GM21526 (cell line): ENCODE measurements around the gene CCR6.

ENCODE experiments used
- ATAC-seq: cut with Tn5 transposase; IDR thresholded peaks from one replicate; pipeline ENCODE4 v1.9.1; 2021; ENCODE audit warnings: moderate library complexity; ENCODE audit not compliant: unreplicated experiment, low FRiP score

Gene CCR6

GRCh38 chr6:167097770-167098169 lies 25.1 kb upstream of the CCR6 start:
- ATAC-seq: no peak

GRCh38 chr6:167098825-167099225 lies 24.1 kb upstream of the CCR6 start:
- no peak for ATAC-seq

- ATAC-seq: no peak
These were observed 23.2 kb upstream of the CCR6 start for GRCh38 chr6:167099707-167100106.

DNA sequence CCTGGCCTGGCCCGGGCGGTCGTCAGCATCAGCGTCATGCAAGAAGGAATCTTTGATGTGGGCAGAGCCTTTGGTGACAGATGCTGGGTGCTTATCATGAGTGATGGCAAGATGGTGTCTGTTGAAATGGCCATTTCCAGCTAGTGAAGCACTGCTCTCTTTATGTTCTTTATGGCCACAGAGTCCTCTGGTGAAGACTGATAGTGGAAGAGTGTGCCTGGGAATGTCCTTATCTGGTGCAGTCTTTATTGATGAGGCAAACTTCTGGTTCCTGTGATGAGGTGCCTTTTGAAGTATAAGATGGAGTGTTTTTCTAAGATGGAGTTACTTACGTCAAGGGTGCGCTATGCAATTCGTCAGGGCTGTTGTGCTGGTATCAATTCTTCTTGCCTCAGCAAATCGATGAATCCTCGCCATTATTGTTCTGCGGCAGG lies 22.6 kb upstream of the CCR6 start:
- ATAC-seq: no peak

DNA sequence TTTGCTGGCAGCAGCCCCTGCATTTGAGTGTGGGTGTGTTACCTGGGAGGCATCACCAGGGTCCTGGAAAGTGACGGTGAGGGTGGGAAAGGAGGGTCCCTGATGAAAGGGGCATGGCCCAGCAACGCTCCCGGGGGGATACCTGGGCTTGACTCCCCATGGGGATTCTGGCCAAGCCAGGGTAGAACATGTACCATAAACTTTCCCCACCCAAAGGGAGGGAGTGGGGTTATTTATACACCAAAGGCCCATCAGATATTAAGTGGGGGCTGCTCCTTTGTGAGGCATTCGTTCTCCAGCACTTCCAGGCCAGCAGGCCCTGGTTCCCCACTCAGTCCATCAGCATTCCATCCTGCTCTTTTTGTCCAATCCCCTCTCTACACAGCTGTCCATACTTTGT lies 20.6 kb upstream of the CCR6 start:
- no peak for ATAC-seq

- ATAC-seq: peak; percentile 97
These were observed 19.6 kb upstream of the CCR6 start for GRCh38 chr6:167103041-167103891.

DNA sequence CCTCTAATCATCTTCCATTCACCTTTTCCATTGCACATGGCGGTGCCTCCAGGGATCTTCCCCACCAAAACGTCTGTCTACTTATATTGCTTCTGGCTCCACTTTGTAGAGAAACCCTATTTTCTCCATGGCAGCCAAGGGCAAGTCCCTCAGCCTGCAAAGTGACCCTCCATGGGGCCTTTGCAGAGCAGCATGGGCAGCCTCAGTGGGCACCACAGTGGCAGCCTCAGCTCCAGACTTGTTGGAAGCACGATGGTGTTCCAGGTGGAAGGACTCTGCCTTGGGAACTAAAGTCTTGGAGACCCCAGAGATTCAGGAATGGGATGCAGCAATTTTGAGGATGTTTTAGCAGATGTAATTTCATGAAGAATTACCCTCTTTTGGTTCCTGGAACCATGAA lies 18.5 kb upstream of the CCR6 start:
- no peak for ATAC-seq

- ATAC-seq: no peak
These were observed 17.8 kb upstream of the CCR6 start for GRCh38 chr6:167105060-167105459.

DNA sequence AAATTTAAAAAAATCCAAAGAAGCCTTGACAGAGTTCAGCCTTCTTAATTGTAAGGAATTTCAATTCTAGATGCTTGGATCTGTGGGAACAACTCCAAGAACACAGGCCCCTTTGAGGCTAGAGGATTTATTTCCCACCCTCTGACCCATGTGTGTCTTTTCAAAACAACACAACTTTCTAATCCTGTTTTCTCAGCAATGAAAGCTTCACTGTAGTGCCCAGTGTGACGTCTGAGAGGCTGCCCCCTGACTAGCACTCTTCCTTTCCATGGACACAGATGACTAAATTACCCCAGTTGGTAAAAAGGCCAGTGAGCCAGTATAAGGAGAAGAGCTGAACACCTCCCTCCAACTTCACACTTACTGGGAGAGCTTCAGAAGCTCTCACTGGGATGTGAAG lies 16.5 kb upstream of the CCR6 start:
- ATAC-seq: no peak

GRCh38 chr6:167107787-167108186 lies 15.1 kb upstream of the CCR6 start:
- ATAC-seq: no peak

DNA sequence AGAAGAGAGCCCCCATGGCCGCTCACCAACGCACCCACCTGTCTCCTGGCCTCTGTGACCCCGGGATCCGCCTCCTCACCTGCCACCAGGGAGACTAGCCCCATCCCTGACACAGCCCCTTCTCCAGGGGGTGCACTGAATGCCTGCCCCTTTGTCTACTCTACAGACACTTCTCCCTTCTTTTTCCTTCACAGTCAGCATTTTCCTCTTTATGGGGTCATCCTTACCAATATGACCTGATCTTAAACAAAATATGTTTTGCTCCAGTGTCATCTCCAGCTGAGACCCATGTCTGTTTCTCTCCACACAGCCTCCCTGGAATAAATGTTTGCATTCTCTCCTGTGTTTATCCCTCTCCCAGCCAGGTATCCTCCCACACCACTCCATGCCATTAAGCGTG lies 14.6 kb upstream of the CCR6 start:
- no peak for ATAC-seq

DNA sequence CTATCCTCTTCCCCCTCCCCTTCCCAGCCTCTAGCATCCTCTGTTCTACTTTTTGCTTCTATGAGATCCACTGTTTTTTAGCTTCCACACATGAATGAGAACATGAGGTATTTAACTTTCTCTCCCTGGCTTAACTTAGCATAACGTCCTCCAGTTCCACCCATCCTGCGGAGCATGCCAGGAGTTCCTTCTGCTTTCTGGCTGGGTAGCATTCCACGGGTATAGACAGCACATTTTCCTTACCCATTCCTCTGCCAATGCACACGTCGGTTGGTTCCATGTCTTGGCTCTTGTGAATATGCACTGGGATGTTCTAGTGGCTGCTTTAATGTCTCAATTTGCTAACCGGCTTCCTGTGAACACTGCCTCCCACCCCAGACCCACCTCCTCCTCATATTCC lies 13.2 kb upstream of the CCR6 start:
- no peak for ATAC-seq

DNA sequence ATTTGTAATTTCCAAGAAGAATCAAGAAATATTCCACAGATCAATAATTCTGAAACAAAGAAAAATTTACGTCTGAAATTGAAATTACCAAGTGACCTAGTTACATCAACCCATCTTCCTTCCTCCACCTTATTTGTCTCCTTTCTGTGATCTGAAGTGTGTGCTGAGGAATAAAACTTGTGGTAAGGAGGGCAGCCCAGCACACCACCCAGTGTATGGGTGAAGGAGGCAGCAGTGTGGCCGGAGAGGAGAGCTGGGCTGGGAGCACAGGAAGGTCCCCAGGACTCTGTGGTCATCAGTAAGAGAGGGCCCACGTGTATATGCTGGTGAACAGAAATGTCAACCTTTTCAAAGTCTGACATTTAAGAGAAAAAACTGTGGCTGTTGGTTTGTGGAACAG lies 11.3 kb upstream of the CCR6 start:
- ATAC-seq: no peak

DNA sequence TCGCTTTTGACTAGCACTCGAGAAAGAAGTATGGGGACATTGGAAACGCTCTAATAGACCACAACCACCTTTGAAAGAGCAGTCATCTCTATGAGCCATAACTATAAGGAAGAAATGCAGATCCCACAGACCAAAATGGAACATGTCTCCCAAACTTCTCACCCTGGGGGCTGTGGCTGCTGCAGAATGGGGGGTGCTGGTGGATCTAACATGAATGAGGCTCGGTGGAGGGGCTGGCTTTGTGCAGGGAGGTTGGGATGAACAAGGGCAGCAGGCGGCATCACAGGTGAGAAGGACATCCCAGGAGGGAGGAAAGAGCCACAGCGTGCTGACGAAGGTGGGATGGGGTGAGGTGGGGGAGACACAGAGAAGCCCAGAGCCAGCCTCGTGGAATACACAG lies 10.5 kb upstream of the CCR6 start:
- no peak for ATAC-seq

DNA sequence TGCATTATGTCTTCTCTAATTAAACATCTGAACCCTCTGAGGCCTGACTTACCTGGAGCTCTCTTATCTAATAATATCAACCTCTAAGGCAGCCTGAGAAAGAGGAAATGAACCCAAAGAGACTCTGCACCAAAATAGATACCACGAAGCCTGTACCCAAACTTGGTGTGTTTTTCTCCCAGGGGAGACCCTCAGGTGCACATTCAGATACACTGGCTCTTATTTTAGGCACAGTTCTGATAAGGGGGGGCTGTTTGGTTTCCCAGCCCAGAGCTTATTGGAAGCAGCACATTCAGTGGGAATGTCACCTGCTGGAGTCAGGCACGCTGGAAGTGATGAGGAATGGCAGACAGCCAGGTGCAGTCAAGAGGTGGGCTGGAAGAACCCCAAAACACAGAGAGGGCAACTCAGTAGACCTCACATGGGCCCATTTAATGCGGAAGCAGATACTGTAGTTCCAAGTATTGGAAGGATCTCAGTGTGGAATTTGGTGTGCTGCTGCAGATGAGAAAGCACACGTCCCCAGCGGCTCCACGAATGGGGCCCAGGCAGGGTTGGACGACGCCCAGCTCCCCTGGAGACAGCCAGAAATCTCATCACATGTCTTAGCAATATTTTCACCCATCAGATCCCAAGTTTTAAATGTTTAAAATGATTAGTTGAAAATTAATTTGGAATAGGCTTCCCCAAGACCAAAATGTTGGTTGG lies 9.7 kb upstream of the CCR6 start:
- peak; percentile 60 for ATAC-seq

- peak; percentile 85 for ATAC-seq
These were observed 8.7 kb upstream of the CCR6 start for GRCh38 chr6:167113935-167114910.

DNA sequence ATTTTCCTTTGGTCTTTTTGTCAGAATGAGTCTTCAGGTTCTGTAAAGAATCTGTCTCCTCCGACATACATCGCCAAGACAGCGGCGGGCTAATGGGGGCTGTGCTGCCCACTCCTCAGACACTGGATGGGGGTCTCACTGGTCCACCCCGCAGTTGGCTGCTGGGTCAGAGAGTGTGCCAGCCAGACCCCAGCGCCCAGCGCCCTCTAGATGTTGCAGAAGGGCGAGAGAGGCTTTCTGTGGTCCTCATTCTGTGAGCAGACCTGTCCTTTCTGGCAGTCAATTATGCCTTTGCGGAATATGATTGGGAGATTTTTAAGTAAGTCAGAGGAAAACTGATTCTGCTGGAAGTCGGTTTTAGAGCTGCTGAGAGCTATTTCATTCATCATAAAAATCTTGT lies 7.8 kb upstream of the CCR6 start:
- no peak for ATAC-seq

DNA sequence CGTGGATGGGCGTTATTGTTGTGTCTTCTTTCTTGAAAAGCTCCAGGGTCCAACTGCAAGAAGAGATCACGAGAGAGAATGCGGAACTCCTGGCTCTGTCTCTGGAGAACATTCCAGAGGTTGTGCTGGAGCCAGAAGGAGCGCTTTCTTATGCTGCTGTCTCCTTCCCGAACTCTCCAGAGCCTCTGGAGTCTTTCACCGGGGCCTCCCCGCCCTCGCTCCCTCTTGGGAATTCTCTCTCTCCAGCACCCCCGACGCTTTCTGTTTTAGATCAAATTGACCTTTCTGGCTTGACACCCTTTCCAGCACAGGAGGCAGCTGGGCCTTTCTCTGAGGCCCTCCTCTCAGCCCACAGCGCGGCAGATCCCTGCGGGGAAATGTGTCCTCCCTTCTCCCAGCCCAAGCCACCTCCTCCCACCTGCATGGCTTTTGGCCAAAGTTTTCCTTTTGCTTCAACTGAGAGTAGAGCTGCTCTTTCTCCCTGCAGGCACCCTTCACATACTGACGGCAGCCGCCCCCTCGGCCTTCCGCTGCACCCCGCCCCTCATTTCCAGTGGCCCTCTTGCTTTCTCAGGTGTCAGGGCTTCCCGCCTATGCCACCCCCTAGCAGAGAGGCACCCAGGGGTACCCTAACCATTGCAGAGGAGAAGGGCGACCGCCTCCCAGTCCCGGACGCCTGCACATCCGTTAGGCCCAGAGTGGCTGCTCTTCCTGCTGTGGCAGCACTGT lies 6.6 kb upstream of the CCR6 start:
- ATAC-seq: no peak

DNA sequence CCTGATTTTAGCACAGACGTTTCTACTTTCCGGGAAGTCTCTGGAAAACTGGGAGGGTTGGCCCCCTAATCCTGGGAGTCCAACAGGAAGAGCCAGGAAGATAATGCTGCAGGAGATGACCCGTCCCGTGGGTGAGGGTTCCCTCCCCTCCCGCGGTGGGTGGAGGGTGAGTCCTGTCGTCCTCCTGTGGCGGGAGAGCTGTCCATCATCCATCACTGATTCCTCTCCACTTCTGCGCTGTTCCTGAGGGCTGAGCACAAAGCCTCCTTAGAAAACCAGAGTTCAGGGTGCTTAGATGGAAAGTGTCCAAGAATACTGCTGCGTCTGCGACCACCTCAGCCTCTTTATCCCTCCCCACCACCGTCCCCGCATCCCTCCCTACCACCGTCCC lies 6.1 kb upstream of the CCR6 start:
- ATAC-seq: no peak

- no peak for ATAC-seq
These were observed 4.9 kb upstream of the CCR6 start for GRCh38 chr6:167118006-167118405.
